Fibroblast of lung (primary cell): ENCODE data around the gene ADORA1. TPM values are rescaled to one million over a fixed set of nuclear protein-coding genes. Genes with fewer than 3 reads are reported as not detected.
A peak's percentile ranks its signal among the peaks of the same experiment; 100 is the strongest.

ENCODE experiments used
- DNase-seq, 2 donors: peaks; one replicate each; pipeline versions ENCODE4 v3.0.0 to v3.0.0-alpha.2; 2010; ENCODE audit warnings: low read depth in 2 of 2
- H2AFZ ChIP-seq: 2 replicates; pipeline ENCODE4 v1.5.1; 2012; ENCODE audit warnings: low read length, control low read depth, inconsistent platforms
- H3K27ac ChIP-seq: 2 replicates; pipeline ENCODE4 v1.5.1; 2011; ENCODE audit warnings: low read length, control low read depth; ENCODE audit not compliant: insufficient read depth
- H3K27me3 ChIP-seq: 2 replicates; pipeline ENCODE4 v1.5.1; 2011; ENCODE audit warnings: mild to moderate bottlenecking, low read length; ENCODE audit not compliant: control insufficient read depth, insufficient read depth
- H3K36me3 ChIP-seq: 2 replicates; pipeline ENCODE4 v1.5.1; 2011; ENCODE audit warnings: low read length; ENCODE audit not compliant: control insufficient read depth, insufficient read depth
- H3K4me1 ChIP-seq: 2 replicates; pipeline ENCODE4 v1.5.1; 2011; ENCODE audit warnings: low read length; ENCODE audit not compliant: control insufficient read depth, insufficient read depth; ENCODE audit errors: extremely low read depth
- H3K4me2 ChIP-seq: 2 replicates; pipeline ENCODE4 v1.5.1; 2011; ENCODE audit warnings: low read length, control low read depth; ENCODE audit not compliant: insufficient read depth; ENCODE audit errors: extremely low read depth
- H3K4me3 ChIP-seq, 4 experiments: fragments of 200-600 bp in 1 of 4; sonication (generic) in 1 of 4; replicated peaks in 1 of 4; 2 replicates each; pipeline ENCODE4 v1.5.1; 2011 to 2016; ENCODE audit warnings: low read length in 4 of 4, low read depth in 3 of 4, mild to moderate bottlenecking in 3 of 4, control low read depth in 2 of 4, inconsistent platforms in 1 of 4, mixed read lengths in 1 of 4; ENCODE audit not compliant: insufficient read depth in 1 of 4; ENCODE audit errors: control extremely low read depth in 1 of 4
- H3K79me2 ChIP-seq: 2 replicates; pipeline ENCODE4 v1.5.1; 2012; ENCODE audit warnings: mild to moderate bottlenecking, low read length, inconsistent platforms; ENCODE audit not compliant: control insufficient read depth, insufficient read depth
- H3K9ac ChIP-seq: 2 replicates; pipeline ENCODE4 v1.5.1; 2011; ENCODE audit warnings: mild to moderate bottlenecking, low read length, control low read depth; ENCODE audit not compliant: insufficient read depth
- H3K9me3 ChIP-seq: 2 replicates; pipeline ENCODE4 v1.5.1; 2012; ENCODE audit warnings: low read depth, low read length; ENCODE audit not compliant: control insufficient read depth, insufficient read depth
- H4K20me1 ChIP-seq: 2 replicates; pipeline ENCODE4 v1.5.1; 2011; ENCODE audit warnings: low read length; ENCODE audit not compliant: control insufficient read depth, insufficient read depth; ENCODE audit errors: extremely low read depth
- EZH2 ChIP-seq: IDR thresholded peaks from 2 replicates; pipeline ENCODE4 v1.5.1; 2012; ENCODE audit warnings: low read length, control low read depth, mild to moderate bottlenecking; ENCODE audit errors: missing control alignments
- polyA plus RNA-seq, 2 donors: library from polyadenylated mRNA; depleted of rRNA in 1 of 2; stranded (reverse) in 1 of 2; unstranded in 1 of 2; fragments of >200 nt; gene quantifications; 2 replicates each; pipeline ENCODE4 v1.2.1, GENCODE V29; 2011 to 2012; ENCODE audit warnings: missing spikeins in 1 of 2
- total RNA-seq: library from RNA; depleted of rRNA; stranded (reverse); fragments of >200 nt; gene quantifications from 2 replicates; pipeline ENCODE4 v1.2.1, GENCODE V29; 2014
- TF ChIP-seq, protein P1 (sequence below), 2 donors: IDR thresholded peaks in 1 of 2; conservative IDR thresholded peaks in 1 of 2; 1 replicate in 1 of 2; 2 replicates in 1 of 2; pipeline ENCODE4 v1.5.1; 2011 to 2012; ENCODE audit warnings: low read length in 2 of 2, control low read depth in 1 of 2, inconsistent platforms in 1 of 2, low read depth in 1 of 2, mild to moderate bottlenecking in 1 of 2

ADORA1 gene
- total and polyA plus RNA-seq, 2 donors (not counting 1 experiment from before 2014, with no cell fraction given) = 1.5 to 6.1 TPM

DNA sequence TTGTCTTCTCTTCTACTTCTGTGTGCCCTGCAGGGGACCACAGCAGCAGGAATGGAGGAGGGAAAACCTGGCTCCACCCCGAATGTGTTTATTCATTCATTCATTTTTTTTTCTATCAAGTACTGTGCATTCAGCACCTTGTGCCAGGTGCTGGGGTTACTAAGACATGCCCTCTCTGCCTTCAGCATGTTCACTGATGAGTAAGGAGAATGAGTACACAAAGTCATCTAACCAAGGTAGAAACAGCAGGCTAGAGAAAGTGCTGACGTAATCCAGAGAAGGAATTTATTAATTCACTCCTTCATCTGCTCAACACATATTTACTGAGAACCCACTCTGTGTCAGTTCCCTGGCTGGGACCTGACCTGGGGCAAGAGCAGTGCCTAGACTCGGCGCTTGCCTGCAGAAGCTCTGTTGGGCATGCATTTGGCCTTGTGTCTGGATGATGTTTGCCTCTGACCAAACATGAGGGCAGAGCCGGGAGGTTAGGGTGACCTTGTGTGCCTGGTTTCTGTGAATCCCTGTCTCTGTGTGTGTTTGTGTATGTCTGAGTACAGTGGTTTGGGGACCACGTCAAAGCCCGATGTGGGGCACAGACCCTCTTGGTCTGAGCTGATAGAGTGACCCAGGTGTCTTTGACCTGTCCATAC, 38.4 kb upstream of the ADORA1 start:
- no peak overlapping the region for H3K9ac ChIP-seq
- no peak overlapping the region for H3K4me2 ChIP-seq
- H3K4me3 ChIP-seq = no peak overlapping the region
- H3K27me3 ChIP-seq = peaks cover 17% of the 10 kb centered on the region
- no peaks in the 10 kb centered on the region for H3K79me2 ChIP-seq
- no peak for TF ChIP-seq EZH2
- TF ChIP-seq, protein P1, sequence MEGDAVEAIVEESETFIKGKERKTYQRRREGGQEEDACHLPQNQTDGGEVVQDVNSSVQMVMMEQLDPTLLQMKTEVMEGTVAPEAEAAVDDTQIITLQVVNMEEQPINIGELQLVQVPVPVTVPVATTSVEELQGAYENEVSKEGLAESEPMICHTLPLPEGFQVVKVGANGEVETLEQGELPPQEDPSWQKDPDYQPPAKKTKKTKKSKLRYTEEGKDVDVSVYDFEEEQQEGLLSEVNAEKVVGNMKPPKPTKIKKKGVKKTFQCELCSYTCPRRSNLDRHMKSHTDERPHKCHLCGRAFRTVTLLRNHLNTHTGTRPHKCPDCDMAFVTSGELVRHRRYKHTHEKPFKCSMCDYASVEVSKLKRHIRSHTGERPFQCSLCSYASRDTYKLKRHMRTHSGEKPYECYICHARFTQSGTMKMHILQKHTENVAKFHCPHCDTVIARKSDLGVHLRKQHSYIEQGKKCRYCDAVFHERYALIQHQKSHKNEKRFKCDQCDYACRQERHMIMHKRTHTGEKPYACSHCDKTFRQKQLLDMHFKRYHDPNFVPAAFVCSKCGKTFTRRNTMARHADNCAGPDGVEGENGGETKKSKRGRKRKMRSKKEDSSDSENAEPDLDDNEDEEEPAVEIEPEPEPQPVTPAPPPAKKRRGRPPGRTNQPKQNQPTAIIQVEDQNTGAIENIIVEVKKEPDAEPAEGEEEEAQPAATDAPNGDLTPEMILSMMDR (conservative IDR thresholded peaks at IDR 0.05 in 1 of 2, IDR thresholded peaks at IDR 0.05 in 1 of 2; ENCODE audit: low read depth in 1 of 2, low read length in 2 of 2) = no peak
- no peaks in the 10 kb centered on the region for H3K36me3 ChIP-seq
- no peaks in the 10 kb centered on the region for H4K20me1 ChIP-seq
- no peaks in the 10 kb centered on the region for H3K4me1 ChIP-seq
- no peaks in the 10 kb centered on the region for H3K9me3 ChIP-seq
- no peak for DNase-seq
- H3K27ac ChIP-seq = no peak overlapping the region
- no peak overlapping the region for H2AFZ ChIP-seq

DNA sequence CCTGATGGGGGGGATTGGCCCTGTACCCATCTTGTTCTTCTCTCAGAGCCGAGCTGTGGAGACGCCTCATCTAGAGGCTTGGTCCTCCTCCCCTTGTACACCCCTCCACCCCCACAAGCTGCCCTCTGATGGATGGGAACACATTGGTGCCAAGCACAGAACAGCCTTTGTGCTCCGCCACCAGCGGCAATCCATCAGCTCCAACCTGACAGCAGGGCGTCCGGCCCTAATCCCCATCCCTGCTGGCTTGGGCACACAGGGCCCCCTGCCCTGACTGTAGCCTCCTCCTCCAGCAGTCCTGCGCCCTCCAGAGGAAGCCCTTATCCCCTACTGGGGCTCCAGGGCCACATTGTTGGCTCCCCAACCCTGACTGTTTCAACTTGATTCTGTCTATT, 37.9 kb upstream of the ADORA1 start:
- no peak for TF ChIP-seq EZH2
- TF ChIP-seq, protein P1 (conservative IDR thresholded peaks at IDR 0.05 in 1 of 2, IDR thresholded peaks at IDR 0.05 in 1 of 2; ENCODE audit: low read depth in 1 of 2, low read length in 2 of 2) = no peak
- Histone ChIP-seq H3K9me3 (no peaks in the 10 kb centered on the region), H3K4me1 (no peaks in the 10 kb centered on the region), H3K4me2 (no peak overlapping the region), H3K79me2 (no peaks in the 10 kb centered on the region), H3K27ac (no peak overlapping the region), H3K4me3 (no peak overlapping the region), H3K36me3 (no peaks in the 10 kb centered on the region), H4K20me1 (no peaks in the 10 kb centered on the region), H3K9ac (no peak overlapping the region), H2AFZ (no peak overlapping the region), H3K27me3 (peaks cover 17% of the 10 kb centered on the region)
- no peak for DNase-seq

DNA sequence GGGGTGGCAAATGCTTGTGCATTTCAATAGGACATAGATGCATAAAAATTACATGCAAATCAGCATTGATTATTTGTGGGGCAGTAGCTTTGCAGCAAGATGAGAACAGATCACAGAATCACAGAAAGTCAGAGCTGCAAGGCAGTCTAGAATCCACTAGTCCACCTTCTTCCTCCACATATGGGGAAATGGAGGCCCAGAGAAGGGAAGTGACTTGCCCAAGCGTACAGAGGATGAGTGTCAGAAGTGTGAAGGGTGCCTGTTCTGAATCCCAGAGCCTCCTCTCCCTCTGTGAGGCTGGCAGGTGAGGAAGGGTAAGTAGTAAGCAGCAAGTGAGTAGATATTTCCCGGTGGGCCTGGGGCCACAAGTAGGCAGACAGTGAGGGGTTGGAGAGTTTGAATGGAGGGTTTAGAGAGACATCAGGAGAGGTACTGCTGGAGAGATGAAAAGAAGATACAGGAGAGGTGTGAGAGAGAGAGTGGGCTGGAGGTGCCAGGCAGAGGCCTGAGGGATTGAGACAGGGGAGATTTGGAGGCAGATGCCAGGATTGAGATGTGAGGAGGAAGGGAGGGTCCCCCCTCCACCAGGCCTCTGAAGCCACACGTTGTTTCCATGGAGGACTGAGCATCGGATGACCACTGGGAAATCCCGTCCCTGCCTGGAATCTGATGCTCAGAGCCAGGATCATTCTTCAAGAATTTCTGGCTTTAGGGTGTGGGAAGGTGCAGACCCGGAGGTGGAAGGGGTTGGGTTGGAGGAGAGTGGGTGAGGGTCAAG, 36.9 kb upstream of the ADORA1 start:
- Histone ChIP-seq H3K9ac (no peak overlapping the region), H3K27ac (no peak overlapping the region), H4K20me1 (no peaks in the 10 kb centered on the region), H3K27me3 (peaks cover 17% of the 10 kb centered on the region), H3K36me3 (no peaks in the 10 kb centered on the region), H2AFZ (no peak overlapping the region), H3K79me2 (no peaks in the 10 kb centered on the region), H3K4me3 (no peak overlapping the region), H3K4me2 (no peak overlapping the region), H3K4me1 (no peaks in the 10 kb centered on the region), H3K9me3 (no peaks in the 10 kb centered on the region)
- DNase-seq = peak in 1 of 2 donors; percentile 29
- TF ChIP-seq, protein P1 (conservative IDR thresholded peaks at IDR 0.05 in 1 of 2, IDR thresholded peaks at IDR 0.05 in 1 of 2; ENCODE audit: low read depth in 1 of 2, low read length in 2 of 2) = no peak
- no peak for TF ChIP-seq EZH2
